Suprapubic skin (tissue), 4 donors: Measurements from ENCODE around the gene SS18L1. TPM values are rescaled to one million over a fixed set of nuclear protein-coding genes. Genes with fewer than 3 reads are reported as not detected.

ENCODE experiments used
- DNase-seq, 2 donors: peaks; one replicate each; pipeline ENCODE4 v3.0.0-alpha.2; 2019; ENCODE audit warnings: low spot score in 2 of 2
- H3K27ac ChIP-seq: fragments of 200-600 bp; sonication (generic); one replicate; pipeline ENCODE4 v1.5.1; 2019
- H3K27me3 ChIP-seq: fragments of 200-600 bp; sonication (generic); one replicate; pipeline ENCODE4 v1.5.1; 2019
- H3K36me3 ChIP-seq: fragments of 200-600 bp; sonication (generic); one replicate; pipeline ENCODE4 v1.5.1; 2019
- H3K4me1 ChIP-seq: fragments of 200-600 bp; sonication (generic); one replicate; pipeline ENCODE4 v1.5.1; 2019
- H3K4me3 ChIP-seq: fragments of 200-600 bp; sonication (generic); one replicate; pipeline ENCODE4 v1.5.1; 2019; ENCODE audit warnings: mild to moderate bottlenecking
- H3K9me3 ChIP-seq: fragments of 200-600 bp; sonication (generic); one replicate; pipeline ENCODE4 v1.5.1; 2019
- EP300 ChIP-seq: sonication (generic); formaldehyde crosslinking; IDR thresholded peaks from one replicate; pipeline ENCODE4 v1.6.1; 2017; ENCODE audit warnings: antibody characterized with exemption
- POLR2A ChIP-seq, 2 donors: fragments of 450-650 bp; IDR thresholded peaks; one replicate each; pipeline ENCODE4 v1.6.1; 2017; ENCODE audit warnings: antibody characterized with exemption in 2 of 2, mild to moderate bottlenecking in 2 of 2, moderate library complexity in 2 of 2
- POLR2AphosphoS5 ChIP-seq, 3 donors: sonication (generic); formaldehyde crosslinking; IDR thresholded peaks; one replicate each; pipeline ENCODE4 v1.6.1; 2017; ENCODE audit warnings: antibody characterized with exemption in 3 of 3
- WGBS: methylation state at CpG from one replicate; pipeline ENCODE4 v1.1.5; 2018; 5-methylcytosine and 5-hydroxymethylcytosine counted together
- total RNA-seq, 4 donors: library from RNA; depleted of rRNA; stranded (reverse); fragments of >200 nt; gene quantifications; one replicate each; pipeline ENCODE4 v1.1.0, GENCODE V29; 2016
- TF ChIP-seq, protein P1 (sequence below), 2 donors: fragments of 200-600 bp in 1 of 2; fragments of 450-650 bp in 1 of 2; sonication (generic) in 1 of 2; IDR thresholded peaks; one replicate each; pipeline ENCODE4 v1.5.1; 2016 to 2019; ENCODE audit warnings: antibody characterized with exemption in 2 of 2, mild to moderate bottlenecking in 1 of 2, moderate library complexity in 1 of 2

The SS18L1 gene
- total RNA-seq, 4 donors from 2014 or later = 23.3 to 81.1 (median 26.9) TPM

DNA sequence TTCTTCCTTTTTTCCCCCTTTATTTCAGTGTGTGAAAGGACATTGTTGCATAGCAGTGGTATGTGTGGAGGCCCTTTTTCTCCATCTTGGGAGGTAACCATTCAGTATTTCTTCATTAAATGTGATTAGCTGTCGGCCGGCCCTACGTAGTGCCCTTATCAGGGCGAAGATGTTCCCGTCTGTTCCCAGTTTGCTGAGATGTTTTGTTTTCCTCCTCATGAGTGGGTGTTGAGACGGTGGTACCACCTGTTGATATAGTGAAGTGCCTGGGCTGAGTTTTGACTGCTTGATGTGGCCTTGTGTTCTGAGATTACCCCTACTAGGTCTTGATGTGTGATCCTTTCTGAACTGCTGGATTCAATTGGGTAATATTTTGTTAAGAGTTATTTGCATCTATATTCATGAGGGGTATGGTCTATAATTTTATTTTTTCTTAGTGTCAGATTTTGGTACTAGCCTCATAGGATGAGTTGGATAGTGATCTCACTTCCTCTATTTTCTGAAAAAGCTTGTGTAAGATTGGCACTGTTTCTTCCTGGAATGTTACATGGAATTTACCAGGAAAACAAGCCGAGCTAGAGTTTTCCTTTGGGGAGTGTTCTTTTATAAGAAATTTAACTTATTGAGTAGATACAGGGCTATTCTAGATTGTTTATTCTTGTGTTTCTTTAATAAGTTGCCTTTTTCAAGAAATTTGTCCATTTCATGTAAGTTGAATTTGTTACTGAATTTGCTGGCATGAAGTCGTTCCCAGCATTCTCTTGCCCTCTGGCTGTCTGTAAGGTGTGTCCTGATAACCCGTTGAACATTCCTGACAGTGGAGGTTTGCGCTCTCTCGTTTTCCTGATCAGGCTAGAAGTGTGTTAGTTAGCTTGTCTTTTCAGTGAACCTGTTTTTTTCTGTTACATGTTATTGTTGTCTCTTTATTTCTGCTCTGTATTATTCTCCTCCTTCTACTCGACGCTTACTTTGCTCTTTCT is 43.6 kb downstream of the SS18L1 start:
- Histone ChIP-seq H3K4me3 (no peak overlapping the region), H3K27ac (no peak overlapping the region), H3K4me1 (peaks cover 29% of the 10 kb centered on the region), H3K9me3 (no peaks in the 10 kb centered on the region), H3K27me3 (no peaks in the 10 kb centered on the region), H3K36me3 (peaks cover 6% of the 10 kb centered on the region)
- no peak for DNase-seq
- 59% methylated on average over 13 of the region's 13 CpGs for WGBS
- TF ChIP-seq POLR2A (IDR thresholded peaks at IDR 0.05) (no peak), POLR2AphosphoS5 (IDR thresholded peaks at IDR 0.05) (no peak), EP300 (no peak)
- TF ChIP-seq, protein P1, sequence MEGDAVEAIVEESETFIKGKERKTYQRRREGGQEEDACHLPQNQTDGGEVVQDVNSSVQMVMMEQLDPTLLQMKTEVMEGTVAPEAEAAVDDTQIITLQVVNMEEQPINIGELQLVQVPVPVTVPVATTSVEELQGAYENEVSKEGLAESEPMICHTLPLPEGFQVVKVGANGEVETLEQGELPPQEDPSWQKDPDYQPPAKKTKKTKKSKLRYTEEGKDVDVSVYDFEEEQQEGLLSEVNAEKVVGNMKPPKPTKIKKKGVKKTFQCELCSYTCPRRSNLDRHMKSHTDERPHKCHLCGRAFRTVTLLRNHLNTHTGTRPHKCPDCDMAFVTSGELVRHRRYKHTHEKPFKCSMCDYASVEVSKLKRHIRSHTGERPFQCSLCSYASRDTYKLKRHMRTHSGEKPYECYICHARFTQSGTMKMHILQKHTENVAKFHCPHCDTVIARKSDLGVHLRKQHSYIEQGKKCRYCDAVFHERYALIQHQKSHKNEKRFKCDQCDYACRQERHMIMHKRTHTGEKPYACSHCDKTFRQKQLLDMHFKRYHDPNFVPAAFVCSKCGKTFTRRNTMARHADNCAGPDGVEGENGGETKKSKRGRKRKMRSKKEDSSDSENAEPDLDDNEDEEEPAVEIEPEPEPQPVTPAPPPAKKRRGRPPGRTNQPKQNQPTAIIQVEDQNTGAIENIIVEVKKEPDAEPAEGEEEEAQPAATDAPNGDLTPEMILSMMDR (IDR thresholded peaks at IDR 0.05) = no peak

DNA sequence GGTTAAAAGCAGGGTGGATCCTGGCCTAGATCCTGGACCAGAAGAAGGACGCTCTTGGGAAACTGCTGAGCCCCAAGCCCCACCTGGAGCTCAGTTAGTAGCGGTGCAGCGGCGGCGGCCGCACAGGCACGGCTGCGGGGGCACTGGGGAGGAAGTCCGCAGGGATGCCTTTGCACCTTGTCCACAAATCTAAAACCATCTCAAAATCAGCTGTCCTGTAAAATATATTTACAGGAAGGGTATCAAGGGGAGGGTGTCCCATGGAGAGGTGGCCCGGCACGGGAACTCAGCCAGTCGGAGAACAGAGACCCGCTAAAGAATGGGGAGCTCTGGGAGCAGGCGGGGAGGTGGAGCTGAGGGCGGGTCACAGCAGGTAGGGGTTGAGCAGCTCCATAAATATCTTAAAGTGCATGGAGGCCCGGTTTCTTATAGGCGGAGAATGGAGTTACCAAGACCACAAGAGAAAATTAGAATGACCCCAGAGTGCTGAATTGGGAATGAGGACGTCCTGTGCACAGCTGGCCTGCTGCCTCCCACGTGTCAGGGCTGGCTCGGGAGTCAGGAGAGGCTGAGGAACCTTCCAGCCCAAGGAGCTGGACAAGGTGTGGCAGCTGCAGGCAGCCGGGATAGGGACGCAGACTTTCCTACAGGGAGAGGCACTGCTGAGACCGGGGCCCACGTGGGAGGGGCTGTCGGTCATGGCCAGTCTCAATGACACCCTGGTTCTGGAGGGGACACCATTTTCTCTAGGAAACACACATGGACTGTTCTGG is 47.3 kb downstream of the SS18L1 start:
- H3K27me3 ChIP-seq = no peaks in the 10 kb centered on the region
- H3K27ac ChIP-seq = no peak overlapping the region
- H3K9me3 ChIP-seq = no peaks in the 10 kb centered on the region
- H3K36me3 ChIP-seq = peaks cover 23% of the 10 kb centered on the region
- TF ChIP-seq EP300 = no peak
- H3K4me3 ChIP-seq = no peak overlapping the region
- peaks cover 10% of the 10 kb centered on the region for H3K4me1 ChIP-seq
- 83% methylated on average over 25 of the region's 25 CpGs for WGBS
- DNase-seq = no peak

DNA sequence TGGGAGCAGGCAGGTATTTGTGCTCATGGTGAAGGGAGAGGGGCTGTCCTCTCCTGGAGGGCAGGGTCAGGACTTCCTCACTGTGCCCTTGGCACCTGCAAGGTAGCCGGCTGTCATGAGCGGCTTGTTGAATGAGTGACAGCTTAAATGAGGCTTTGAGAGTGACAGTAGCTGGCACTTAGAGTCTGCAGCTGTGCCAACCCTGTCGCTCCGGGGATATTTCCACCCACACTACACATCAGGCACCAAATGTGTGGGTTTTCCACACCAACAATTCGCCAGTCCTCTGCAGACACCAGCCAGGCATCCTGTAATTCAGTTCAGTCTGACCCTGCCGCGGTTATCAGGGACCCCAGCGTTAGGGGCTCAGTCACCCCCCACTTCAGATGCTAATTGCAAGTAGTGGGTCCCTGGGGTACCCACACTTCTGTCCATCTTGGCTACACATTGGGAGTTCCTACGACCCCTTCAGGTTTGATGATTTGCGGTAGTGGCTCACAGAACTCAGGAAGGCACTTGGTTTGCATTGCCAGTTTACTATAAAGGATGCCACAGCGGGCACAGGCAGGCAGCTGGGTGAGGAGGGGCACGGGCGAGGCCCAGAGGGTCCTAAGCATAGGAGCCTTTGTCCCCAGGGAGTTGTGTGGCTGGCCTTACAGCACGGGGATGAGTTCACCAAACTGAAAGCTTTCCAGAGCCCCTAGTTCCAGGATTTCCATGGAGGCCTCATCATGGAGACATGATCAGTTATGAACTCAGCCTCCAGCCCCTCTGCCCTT is 48.4 kb downstream of the SS18L1 start:
- WGBS = 68% methylated on average over 13 of the region's 14 CpGs

DNA sequence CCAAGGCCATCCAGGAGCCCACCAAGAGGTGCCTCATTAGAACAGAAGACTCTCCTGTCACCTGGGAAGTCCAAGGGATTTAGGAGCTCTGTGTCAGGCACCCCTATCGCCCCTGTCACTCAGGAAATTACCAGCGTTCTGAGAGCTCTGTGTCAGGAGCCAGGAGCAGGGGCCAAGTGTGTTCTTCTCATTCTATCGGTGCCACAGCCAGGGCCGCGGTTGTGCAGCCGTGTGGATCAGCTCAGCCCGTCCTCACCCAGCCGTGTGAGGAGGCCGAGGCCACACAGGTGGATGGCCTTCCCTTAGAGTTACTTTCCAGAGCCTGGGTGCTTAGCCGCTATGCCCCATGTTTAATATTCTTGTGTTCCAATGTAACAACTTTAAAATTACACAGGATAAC is 49.1 kb downstream of the SS18L1 start:
- no peak overlapping the region for H3K27ac ChIP-seq
- WGBS = 93% methylated on average over 3 of the region's 10 CpGs
- peaks cover 2% of the 10 kb centered on the region for H3K4me1 ChIP-seq
- no peaks in the 10 kb centered on the region for H3K9me3 ChIP-seq
- no peak for DNase-seq
- no peaks in the 10 kb centered on the region for H3K27me3 ChIP-seq
- no peak for TF ChIP-seq POLR2A (IDR thresholded peaks at IDR 0.05)
- no peak for TF ChIP-seq POLR2AphosphoS5 (IDR thresholded peaks at IDR 0.05)
- TF ChIP-seq EP300 = no peak
- TF ChIP-seq, protein P1 (IDR thresholded peaks at IDR 0.05) = no peak
- H3K36me3 ChIP-seq = peaks cover 35% of the 10 kb centered on the region
- no peak overlapping the region for H3K4me3 ChIP-seq

More for the DNA sequence above, 48.4 kb downstream of the SS18L1 start:
- Histone ChIP-seq H3K36me3 (peaks cover 33% of the 10 kb centered on the region), H3K4me1 (peaks cover 9% of the 10 kb centered on the region), H3K4me3 (no peak overlapping the region), H3K27ac (no peak overlapping the region), H3K9me3 (no peaks in the 10 kb centered on the region), H3K27me3 (no peaks in the 10 kb centered on the region)
- no peak for DNase-seq
- TF ChIP-seq POLR2AphosphoS5 (IDR thresholded peaks at IDR 0.05) = no peak
- no peak for TF ChIP-seq EP300
- TF ChIP-seq POLR2A (IDR thresholded peaks at IDR 0.05) = no peak
- TF ChIP-seq, protein P1 (IDR thresholded peaks at IDR 0.05) = no peak
